ACC112 (cell line): ENCODE measurements around the gene ZFHX3.

Experiments
- H2AFZ ChIP-seq: fragments of 200-600 bp; sonication (generic); one replicate; pipeline ENCODE4 v1.6.0; 2017; ENCODE audit warnings: antibody characterized with exemption, low read length; ENCODE audit not compliant: unreplicated experiment
- H3K27ac ChIP-seq: fragments of 200-600 bp; sonication (generic); 2 replicates; pipeline ENCODE4 v1.5.1; 2014; ENCODE audit warnings: low read depth, mild to moderate bottlenecking, antibody characterized with exemption, low read length, moderate library complexity
- H3K27me3 ChIP-seq: fragments of 200-600 bp; sonication (generic); 2 replicates; pipeline ENCODE4 v1.6.1; 2014; ENCODE audit warnings: mild to moderate bottlenecking, antibody characterized with exemption, low read length, moderate library complexity, mixed read lengths; ENCODE audit not compliant: insufficient read depth
- H3K36me3 ChIP-seq: fragments of 200-600 bp; sonication (generic); 2 replicates; pipeline ENCODE4 v1.6.1; 2016; ENCODE audit warnings: mild to moderate bottlenecking, antibody characterized with exemption, low read length, moderate library complexity, mixed read lengths; ENCODE audit not compliant: insufficient read depth
- H3K4me1 ChIP-seq: fragments of 200-600 bp; sonication (generic); one replicate; pipeline ENCODE4 v1.6.1; 2016; ENCODE audit warnings: low read length, mixed read lengths; ENCODE audit not compliant: insufficient read depth, unreplicated experiment, control insufficient read depth
- H3K4me3 ChIP-seq: fragments of 200-600 bp; sonication (generic); 2 replicates; pipeline ENCODE4 v1.5.1; 2014; ENCODE audit warnings: mild to moderate bottlenecking, low read depth, low read length
- H3K79me2 ChIP-seq: fragments of 200-600 bp; sonication (generic); one replicate; pipeline ENCODE4 v1.6.0; 2016; ENCODE audit warnings: low read length; ENCODE audit not compliant: control insufficient read depth, unreplicated experiment, insufficient read depth

ZFHX3 gene

GRCh38 chr16:72937916-72938794, 109.8 kb downstream of the ZFHX3 start:
- Histone ChIP-seq H3K27ac (peak overlapping the region; percentile 93), H3K79me2 (peaks cover 66% of the 10 kb centered on the region), H3K4me3 (peak overlapping the region; percentile 56; the same call in 1 of the 2 replicates), H3K36me3 (no peaks in the 10 kb centered on the region), H3K27me3 (no peaks in the 10 kb centered on the region), H3K4me1 (peaks cover 38% of the 10 kb centered on the region), H2AFZ (no peak overlapping the region)

GRCh38 chr16:72937360-72937759, 110.6 kb downstream of the ZFHX3 start:
- peaks cover 69% of the 10 kb centered on the region for H3K79me2 ChIP-seq
- H3K27me3 ChIP-seq, result no peaks in the 10 kb centered on the region
- H2AFZ ChIP-seq, result no peak overlapping the region
- H3K4me1 ChIP-seq, result peaks cover 41% of the 10 kb centered on the region
- H3K4me3 ChIP-seq, result no peak overlapping the region
- H3K27ac ChIP-seq, result no peak overlapping the region
- H3K36me3 ChIP-seq, result no peaks in the 10 kb centered on the region

- Histone ChIP-seq H3K4me1 (peaks cover 50% of the 10 kb centered on the region), H3K4me3 (no peak overlapping the region), H3K27ac (no peak overlapping the region), H3K27me3 (no peaks in the 10 kb centered on the region), H3K79me2 (peaks cover 68% of the 10 kb centered on the region), H3K36me3 (no peaks in the 10 kb centered on the region), H2AFZ (no peak overlapping the region)
These were observed 111.5 kb downstream of the ZFHX3 start for GRCh38 chr16:72936408-72936807.

GRCh38 chr16:72935896-72936295, 112.0 kb downstream of the ZFHX3 start:
- Histone ChIP-seq H3K27ac (no peak overlapping the region), H3K4me1 (peaks cover 55% of the 10 kb centered on the region), H3K36me3 (no peaks in the 10 kb centered on the region), H2AFZ (no peak overlapping the region), H3K4me3 (no peak overlapping the region), H3K27me3 (no peaks in the 10 kb centered on the region), H3K79me2 (peaks cover 65% of the 10 kb centered on the region)

GRCh38 chr16:72934636-72935403, 113.1 kb downstream of the ZFHX3 start:
- peaks cover 64% of the 10 kb centered on the region for H3K79me2 ChIP-seq
- no peaks in the 10 kb centered on the region for H3K27me3 ChIP-seq
- H3K4me3 ChIP-seq, result no peak overlapping the region
- no peaks in the 10 kb centered on the region for H3K36me3 ChIP-seq
- H3K4me1 ChIP-seq, result peaks cover 60% of the 10 kb centered on the region
- no peak overlapping the region for H2AFZ ChIP-seq
- peak overlapping the region; percentile 57 for H3K27ac ChIP-seq

- H3K27ac ChIP-seq, result peak overlapping the region; percentile 98
- no peak overlapping the region for H3K4me3 ChIP-seq
These were observed 115.1 kb downstream of the ZFHX3 start for GRCh38 chr16:72932677-72933335.

GRCh38 chr16:72932050-72932449, 115.9 kb downstream of the ZFHX3 start:
- Histone ChIP-seq H3K27ac (peak overlapping the region; percentile 98), H3K4me3 (peak overlapping the region; percentile 64), H3K36me3 (no peaks in the 10 kb centered on the region), H3K79me2 (peaks cover 63% of the 10 kb centered on the region), H2AFZ (no peak overlapping the region), H3K4me1 (peaks cover 42% of the 10 kb centered on the region), H3K27me3 (no peaks in the 10 kb centered on the region)

More at GRCh38 chr16:72932677-72933335, 115.1 kb downstream of the ZFHX3 start:
- peaks cover 64% of the 10 kb centered on the region for H3K79me2 ChIP-seq
- no peaks in the 10 kb centered on the region for H3K36me3 ChIP-seq
- peaks cover 42% of the 10 kb centered on the region for H3K4me1 ChIP-seq
- H2AFZ ChIP-seq, result no peak overlapping the region
- H3K27me3 ChIP-seq, result no peaks in the 10 kb centered on the region

GRCh38 chr16:72930396-72930795, 117.5 kb downstream of the ZFHX3 start:
- H3K4me3 ChIP-seq, result peak overlapping the region; percentile 64; the same call in 1 of the 2 replicates
- H2AFZ ChIP-seq, result no peak overlapping the region
- H3K27ac ChIP-seq, result peak overlapping the region; percentile 98
- peaks cover 39% of the 10 kb centered on the region for H3K4me1 ChIP-seq
- H3K79me2 ChIP-seq, result peaks cover 58% of the 10 kb centered on the region
- no peaks in the 10 kb centered on the region for H3K27me3 ChIP-seq
- no peaks in the 10 kb centered on the region; the same call in 1 of the 2 replicates for H3K36me3 ChIP-seq

GRCh38 chr16:72928090-72928981, 119.6 kb downstream of the ZFHX3 start:
- H3K27ac ChIP-seq, result no peak overlapping the region
- peaks cover 59% of the 10 kb centered on the region for H3K79me2 ChIP-seq
- H3K4me1 ChIP-seq, result peaks cover 32% of the 10 kb centered on the region

More at GRCh38 chr16:72928090-72928981, 119.6 kb downstream of the ZFHX3 start:
- Histone ChIP-seq H3K27me3 (no peaks in the 10 kb centered on the region), H3K4me3 (no peak overlapping the region), H2AFZ (no peak overlapping the region), H3K36me3 (no peaks in the 10 kb centered on the region; the same call in 1 of the 2 replicates)
